Activated CD8-positive, alpha-beta T cell treated with anti-CD3 and anti-CD28 coated beads for 36 hours (primary cell): ENCODE results near the gene SP100. TPM values are rescaled to one million over a fixed set of nuclear protein-coding genes. Genes with fewer than 3 reads are reported as not detected.

Source experiments
- ATAC-seq: fragments of 200-7000 bp; cut with Tn5 transposase; one replicate; pipeline ENCODE4 v1.10.0; 2021; ENCODE audit warnings: mild to moderate bottlenecking, moderate library complexity
- CTCF ChIA-PET: fragments of 350-600 bp; sonication (Branson Sonifier 250); formaldehyde crosslinking; loops from one replicate; lab custom pipeline; 2021; ENCODE audit warnings: antibody characterized with exemption; lab: Charles Lee
- POLR2A ChIA-PET: fragments of 350-600 bp; sonication (Branson Sonifier 250); formaldehyde crosslinking; loops from one replicate; lab custom pipeline; 2021; ENCODE audit warnings: antibody characterized with exemption; lab: Charles Lee
- DNase-seq: peaks from one replicate; pipeline ENCODE4 v3.0.0-alpha.2; 2020
- H3K27ac Mint-ChIP-seq: one replicate; pipeline ENCODE4 v1.8.0; 2021; ENCODE audit warnings: mild to moderate bottlenecking, mixed read lengths
- H3K27me3 Mint-ChIP-seq: one replicate; pipeline ENCODE4 v1.8.0; 2021; ENCODE audit warnings: mixed read lengths
- H3K36me3 Mint-ChIP-seq: one replicate; pipeline ENCODE4 v1.8.0; 2021; ENCODE audit warnings: low read depth, mixed read lengths
- H3K4me1 Mint-ChIP-seq: one replicate; pipeline ENCODE4 v1.8.0; 2021; ENCODE audit warnings: low read depth, mixed read lengths
- H3K4me3 Mint-ChIP-seq: one replicate; pipeline ENCODE4 v1.8.0; 2021; ENCODE audit warnings: mild to moderate bottlenecking, moderate library complexity, mixed read lengths
- H3K9me3 Mint-ChIP-seq: one replicate; pipeline ENCODE4 v1.8.0; 2021; ENCODE audit warnings: mixed read lengths
- intact Hi-C: fragments of 100-400 bp; cut with micrococcal nuclease; formaldehyde crosslinking; loops from one replicate; pipeline ENCODE4 v1.10.0; 2022
- total RNA-seq, 2 experiments: library from RNA; stranded (reverse); gene quantifications; one replicate each; pipeline ENCODE4 v1.2.3, GENCODE V29; 2021
- TF ChIP-seq, protein P1 (sequence below): fragments of 200-600 bp; IDR thresholded peaks from one replicate; pipeline ENCODE4 v1.8.0; 2022; ENCODE audit warnings: antibody characterized with exemption, mild to moderate bottlenecking

Gene SP100
- total RNA-seq, 2 experiments from 2014 or later: 108 TPM

DNA sequence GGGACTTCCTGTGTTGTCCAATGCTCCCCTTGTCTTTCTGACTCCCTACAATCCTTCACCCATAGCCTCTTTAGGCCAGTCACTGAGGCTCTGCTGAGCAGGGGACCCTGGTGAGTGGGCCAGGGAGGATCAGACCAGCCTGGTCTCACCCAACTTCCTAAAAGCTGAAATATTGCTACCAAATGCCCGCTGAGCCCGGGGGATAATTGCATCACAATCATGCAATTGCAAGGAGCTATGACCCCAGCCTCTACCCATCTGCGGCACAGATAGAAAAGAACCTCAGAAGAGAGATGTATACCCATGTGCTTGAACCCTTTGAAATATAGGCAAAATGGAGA lies 3.7 kb upstream of the SP100 start:
- H3K36me3 Mint-ChIP-seq: peaks cover 5% of the 10 kb centered on the region
- H3K9me3 Mint-ChIP-seq: no peaks in the 10 kb centered on the region
- DNase-seq: no peak
- ChIA-PET CTCF (interaction anchor here (1.9 kb wide), 1 partner anchor 34 kb away, joined by 4 read pairs; no protein-coding TSS in a partner anchor), POLR2A (interaction anchor here (1.0 to 2.0 kb wide), 5 partner anchors 19 to 193 kb away, joined by 3 to 5 read pairs (median 4); partner anchors contain the start of genes SP110 and SP140)
- no peak for ATAC-seq
- intact Hi-C loops: loop anchor here (10.0 kb wide), 1 partner anchor 88 kb away; the partner anchor contains the start of gene SP140L
- H3K27ac Mint-ChIP-seq: peak overlapping the region; percentile 96
- peaks cover 53% of the 10 kb centered on the region for H3K4me1 Mint-ChIP-seq
- TF ChIP-seq, protein P1, sequence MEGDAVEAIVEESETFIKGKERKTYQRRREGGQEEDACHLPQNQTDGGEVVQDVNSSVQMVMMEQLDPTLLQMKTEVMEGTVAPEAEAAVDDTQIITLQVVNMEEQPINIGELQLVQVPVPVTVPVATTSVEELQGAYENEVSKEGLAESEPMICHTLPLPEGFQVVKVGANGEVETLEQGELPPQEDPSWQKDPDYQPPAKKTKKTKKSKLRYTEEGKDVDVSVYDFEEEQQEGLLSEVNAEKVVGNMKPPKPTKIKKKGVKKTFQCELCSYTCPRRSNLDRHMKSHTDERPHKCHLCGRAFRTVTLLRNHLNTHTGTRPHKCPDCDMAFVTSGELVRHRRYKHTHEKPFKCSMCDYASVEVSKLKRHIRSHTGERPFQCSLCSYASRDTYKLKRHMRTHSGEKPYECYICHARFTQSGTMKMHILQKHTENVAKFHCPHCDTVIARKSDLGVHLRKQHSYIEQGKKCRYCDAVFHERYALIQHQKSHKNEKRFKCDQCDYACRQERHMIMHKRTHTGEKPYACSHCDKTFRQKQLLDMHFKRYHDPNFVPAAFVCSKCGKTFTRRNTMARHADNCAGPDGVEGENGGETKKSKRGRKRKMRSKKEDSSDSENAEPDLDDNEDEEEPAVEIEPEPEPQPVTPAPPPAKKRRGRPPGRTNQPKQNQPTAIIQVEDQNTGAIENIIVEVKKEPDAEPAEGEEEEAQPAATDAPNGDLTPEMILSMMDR: no peak
- H3K27me3 Mint-ChIP-seq: no peaks in the 10 kb centered on the region
- H3K4me3 Mint-ChIP-seq: peak overlapping the region; percentile 94

DNA sequence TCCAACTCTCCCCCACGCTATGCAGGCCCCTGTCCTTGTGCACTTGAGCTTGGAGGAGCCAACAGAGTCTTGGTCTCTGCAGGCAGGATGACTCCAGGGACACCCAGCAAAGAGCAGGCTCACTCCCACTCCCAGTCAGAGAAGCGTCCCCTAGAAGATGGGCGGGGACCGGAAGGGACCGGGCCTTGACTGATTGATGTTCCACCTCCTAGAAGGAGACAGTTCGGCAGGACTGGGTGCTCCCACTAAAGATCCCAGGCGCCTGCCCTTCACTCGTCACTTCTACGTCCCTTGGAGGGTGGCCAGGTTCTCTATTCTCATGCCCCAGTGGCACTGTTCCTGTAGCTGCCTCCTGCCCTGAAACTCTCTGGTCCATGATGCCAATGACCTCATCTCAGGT lies 3.2 kb upstream of the SP100 start:
- CTCF ChIA-PET: interaction anchor here (1.9 kb wide), 1 partner anchor 34 kb away, joined by 4 read pairs; no protein-coding TSS in a partner anchor
- Mint-ChIP-seq H3K4me3 (peak overlapping the region; percentile 94), H3K36me3 (peaks cover 6% of the 10 kb centered on the region), H3K27me3 (no peaks in the 10 kb centered on the region), H3K4me1 (peaks cover 49% of the 10 kb centered on the region), H3K27ac (peak overlapping the region; percentile 96), H3K9me3 (no peaks in the 10 kb centered on the region)
- TF ChIP-seq, protein P1: no peak
- DNase-seq: no peak
- intact Hi-C loops: loop anchor here (10.0 kb wide), 1 partner anchor 88 kb away; the partner anchor contains the start of gene SP140L
- no peak for ATAC-seq
- POLR2A ChIA-PET: interaction anchor here (1.5 to 2.0 kb wide), 3 partner anchors 18 to 193 kb away, joined by 4 to 5 read pairs (median 5); partner anchors contain the start of gene SP110

DNA sequence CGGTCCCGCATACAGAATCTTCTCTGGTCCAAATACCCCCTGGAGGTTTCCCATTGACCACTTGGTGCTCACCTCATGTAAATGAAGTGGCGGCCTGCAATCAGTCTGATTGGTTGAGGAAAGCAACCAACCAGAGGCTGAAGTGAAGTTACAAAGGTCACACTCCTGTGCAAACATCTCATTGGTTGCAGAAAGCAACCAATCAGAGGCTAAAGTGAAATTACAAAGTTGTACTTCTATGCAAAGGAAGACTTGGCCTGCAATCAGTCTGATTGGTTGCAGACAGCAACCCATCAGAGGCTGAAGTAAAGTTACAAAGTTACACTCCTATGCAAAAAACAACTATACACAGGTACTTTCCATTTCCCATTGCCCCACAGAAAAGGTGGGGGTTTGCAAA lies 2.5 kb upstream of the SP100 start:
- H3K4me1 Mint-ChIP-seq: peaks cover 47% of the 10 kb centered on the region
- ATAC-seq: no peak
- peak overlapping the region; percentile 96 for H3K27ac Mint-ChIP-seq
- intact Hi-C loops: loop anchor here (10.0 kb wide), 1 partner anchor 89 kb away; the partner anchor contains the start of gene SP140L
- H3K9me3 Mint-ChIP-seq: no peaks in the 10 kb centered on the region
- TF ChIP-seq, protein P1: no peak
- no peaks in the 10 kb centered on the region for H3K27me3 Mint-ChIP-seq
- H3K36me3 Mint-ChIP-seq: peaks cover 11% of the 10 kb centered on the region
- H3K4me3 Mint-ChIP-seq: no peak overlapping the region
- ChIA-PET CTCF (interaction anchor here (1.1 to 1.9 kb wide), 2 partner anchors 33 to 91 kb away, joined by 3 to 4 read pairs; no protein-coding TSS in a partner anchor), POLR2A (no interaction called here)
- no peak for DNase-seq

DNA sequence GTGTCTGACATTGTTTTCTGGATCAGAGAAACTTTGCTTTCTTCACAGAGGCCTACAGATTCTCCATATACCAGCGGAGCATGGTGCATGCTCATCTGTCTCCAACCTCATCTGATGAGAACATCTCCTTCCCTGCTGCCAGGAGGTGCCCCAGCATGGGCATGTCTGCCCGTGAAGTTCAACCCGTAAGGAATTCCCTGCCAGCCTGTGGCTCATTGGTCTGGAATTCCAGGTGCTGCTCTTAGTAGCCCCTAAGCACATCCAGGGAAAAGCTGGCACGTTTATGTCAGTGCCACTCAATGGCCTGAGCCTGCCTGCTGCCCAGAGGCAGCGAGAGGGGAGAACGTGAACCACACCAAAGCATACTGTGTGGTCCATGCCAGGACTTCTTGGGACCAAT lies 1.7 kb upstream of the SP100 start:
- Mint-ChIP-seq H3K4me1 (peaks cover 51% of the 10 kb centered on the region), H3K4me3 (peak overlapping the region; percentile 87), H3K36me3 (peaks cover 18% of the 10 kb centered on the region), H3K27me3 (no peaks in the 10 kb centered on the region), H3K9me3 (no peaks in the 10 kb centered on the region), H3K27ac (peak overlapping the region; percentile 96)
- no peak for DNase-seq
- ATAC-seq: no peak
- TF ChIP-seq, protein P1: no peak
- intact Hi-C loops: loop anchor here (10.0 kb wide), 1 partner anchor 90 kb away; the partner anchor contains the start of gene SP140L
- CTCF ChIA-PET: interaction anchor here (1.1 kb wide), 1 partner anchor 91 kb away, joined by 3 read pairs; no protein-coding TSS in a partner anchor
- POLR2A ChIA-PET: interaction anchor here (2.3 kb wide), 1 partner anchor 87 kb away, joined by 9 read pairs; the partner anchor contains the start of gene SP140L

DNA sequence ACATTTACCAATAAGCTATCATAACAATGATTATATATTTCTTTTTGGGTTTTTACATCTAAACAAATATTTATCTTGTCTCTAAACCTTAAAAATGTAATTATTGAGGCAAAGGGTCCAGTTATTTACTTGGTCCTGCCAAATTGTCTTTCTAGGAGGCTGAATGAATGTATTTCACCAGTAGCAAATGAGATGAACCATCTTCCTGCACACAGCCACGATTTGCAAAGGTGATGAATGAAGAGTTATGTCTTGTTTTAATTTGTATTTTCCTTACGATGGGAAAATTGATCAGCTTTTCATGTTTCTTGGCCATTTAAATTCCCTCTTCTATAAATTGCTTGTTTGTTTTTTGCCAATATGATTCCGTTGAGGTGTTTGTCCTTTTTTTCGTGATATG lies 1.4 kb downstream of the SP100 start:
- ChIA-PET POLR2A (interaction anchor here (1.1 to 3.2 kb wide), 2 partner anchors 13 to 18 kb away, joined by 4 to 13 read pairs; no protein-coding TSS in a partner anchor), CTCF (interaction anchor here (0.8 to 1.0 kb wide), 2 partner anchors 10 to 12 kb away, joined by 3 to 5 read pairs; no protein-coding TSS in a partner anchor)
- Mint-ChIP-seq H3K4me3 (peak overlapping the region; percentile 87), H3K4me1 (peaks cover 64% of the 10 kb centered on the region), H3K27ac (peak overlapping the region; percentile 88), H3K9me3 (no peaks in the 10 kb centered on the region), H3K36me3 (peaks cover 35% of the 10 kb centered on the region), H3K27me3 (no peaks in the 10 kb centered on the region)
- ATAC-seq (no peak), DNase-seq (no peak)
- TF ChIP-seq, protein P1: no peak
- intact Hi-C loops: loop anchor here (10.0 kb wide), 1 partner anchor 93 kb away; the partner anchor contains the start of gene SP140L
